Tibial nerve (tissue), 4 donors: ENCODE measurements around the gene SLC35A2. TPM values are rescaled to one million over a fixed set of nuclear protein-coding genes. Genes with fewer than 3 reads are reported as not detected.

Experiments used
- small RNA-seq: library from RNA; depleted of rRNA; stranded (forward); fragments of <200 nt; gene quantifications from one replicate; pipeline ENCODE3, GENCODE V24; 2016
- total RNA-seq, 4 donors: library from RNA; depleted of rRNA; stranded (reverse); fragments of >200 nt; gene quantifications; one replicate each; pipeline ENCODE4 v1.1.0, GENCODE V29; 2016

The SLC35A2 gene
- total RNA-seq, 4 donors from 2014 or later = 17.0 to 35.5 (median 17.1) TPM

Small RNA genes within 50 kb of the gene (small RNA-seq; reads per million reads assigned to genes)
- not detected for gene RNU6-722P

Other genes starting within 250 kb of the SLC35A2 start
- 10 to 100 TPM in 2 of 4 donors, 1 to 10 TPM in 2; 3.1 to 32.7 (median 9.8) TPM for gene WAS, start 227.8 kb downstream of the SLC35A2 start, total RNA-seq
- gene SUV39H1, start 214.9 kb downstream of the SLC35A2 start, total RNA-seq = 10 to 100 TPM in 1 of 4 donors, 1 to 10 TPM in 3; 4.2 to 10.0 (median 5.2) TPM
- not detected for gene GLOD5, start 149.9 kb downstream of the SLC35A2 start, total RNA-seq
- under 1 TPM in 1 of 4 donors, not detected in 3; 0.90 TPM for gene GATA1, start 125.1 kb downstream of the SLC35A2 start, total RNA-seq
- gene HDAC6, start 109.6 kb downstream of the SLC35A2 start, total RNA-seq = 100 to 1,000 TPM; 101 to 160 (median 120) TPM
- gene ERAS, start 85.1 kb downstream of the SLC35A2 start, total RNA-seq = not detected
- gene PCSK1N, start 76.0 kb downstream of the SLC35A2 start, total RNA-seq = 10 to 100 TPM in 1 of 4 donors, 1 to 10 TPM in 3; 5.0 to 21.8 (median 7.3) TPM
- gene TIMM17B, start 13.9 kb downstream of the SLC35A2 start, total RNA-seq = 10 to 100 TPM; 42.0 to 66.6 (median 47.1) TPM
- 10 to 100 TPM; 40.4 to 60.3 (median 48.7) TPM for gene PQBP1, start 13.7 kb downstream of the SLC35A2 start, total RNA-seq
- gene PIM2, start 7.4 kb upstream of the SLC35A2 start, total RNA-seq = 1 to 10 TPM; 4.9 to 8.4 (median 6.8) TPM
- gene OTUD5, start 46.0 kb upstream of the SLC35A2 start, total RNA-seq = 10 to 100 TPM; 39.8 to 79.2 (median 51.6) TPM
- 1 to 10 TPM; 2.1 to 7.5 (median 4.2) TPM for gene KCND1, start 60.2 kb upstream of the SLC35A2 start, total RNA-seq
- 10 to 100 TPM; 42.5 to 76.2 (median 58.6) TPM for gene GRIPAP1, start 90.6 kb upstream of the SLC35A2 start, total RNA-seq
- 100 to 1,000 TPM in 3 of 4 donors, 10 to 100 TPM in 1; 98.6 to 124 (median 117) TPM for gene TFE3, start 131.7 kb upstream of the SLC35A2 start, total RNA-seq
- 1 to 10 TPM; 4.1 to 6.6 (median 4.5) TPM for gene CCDC120, start 147.4 kb upstream of the SLC35A2 start, total RNA-seq
- 10 to 100 TPM; 16.5 to 28.8 (median 19.9) TPM for gene PRAF2, start 162.4 kb upstream of the SLC35A2 start, total RNA-seq
- 100 to 1,000 TPM in 2 of 4 donors, 10 to 100 TPM in 2; 90.9 to 108 (median 97.7) TPM for gene WDR45, start 168.2 kb upstream of the SLC35A2 start, total RNA-seq
- 10 to 100 TPM; 28.8 to 38.8 (median 36.1) TPM for gene GPKOW, start 212.1 kb upstream of the SLC35A2 start, total RNA-seq